ENCODE measurements around the gene C9orf153. TPM values are rescaled to one million over a fixed set of nuclear protein-coding genes. Genes with fewer than 3 reads are reported as not detected.
"Not testable (repeated sequence)": the region's sequence is repeated elsewhere in the genome, so short reads cannot be mapped to it uniquely, and the experiment has no call there.

Gene C9orf153
- total RNA-seq, 1 donor from 2014 or later, result 1.1 TPM

DNA sequence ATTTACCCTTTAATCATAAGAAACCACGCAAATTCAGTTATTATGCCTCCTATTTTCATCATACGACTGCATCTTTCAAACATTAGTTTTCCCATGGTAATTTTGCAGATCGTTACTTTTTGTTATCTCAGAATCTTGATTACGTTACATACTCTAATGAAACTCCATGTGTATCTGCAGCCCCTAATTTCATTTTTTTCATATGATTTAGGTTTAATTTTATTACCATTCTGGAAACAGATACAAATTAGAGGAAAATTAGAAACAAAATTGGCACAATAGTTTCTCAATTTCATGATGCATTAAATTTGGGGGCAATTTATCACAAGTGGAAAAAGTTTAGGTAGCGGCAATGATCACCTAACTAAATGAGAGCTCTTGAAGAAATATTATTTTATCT, 52.3 kb downstream of the C9orf153 start:
- Mint-ChIP-seq H3K4me1 (ENCODE audit: unreplicated experiment) (peaks cover 12% of the 10 kb centered on the region), H3K27me3 (no peaks in the 10 kb centered on the region), H3K4me3 (no peak overlapping the region), H3K27ac (no peak overlapping the region), H3K9me3 (no peaks in the 10 kb centered on the region), H3K36me3 (no peaks in the 10 kb centered on the region)
- no peak for TF ChIP-seq CTCF (conservative IDR thresholded peaks at IDR 0.05)
- DNase-seq (ENCODE audit: extremely low spot score, unreplicated experiment), result no peak

DNA sequence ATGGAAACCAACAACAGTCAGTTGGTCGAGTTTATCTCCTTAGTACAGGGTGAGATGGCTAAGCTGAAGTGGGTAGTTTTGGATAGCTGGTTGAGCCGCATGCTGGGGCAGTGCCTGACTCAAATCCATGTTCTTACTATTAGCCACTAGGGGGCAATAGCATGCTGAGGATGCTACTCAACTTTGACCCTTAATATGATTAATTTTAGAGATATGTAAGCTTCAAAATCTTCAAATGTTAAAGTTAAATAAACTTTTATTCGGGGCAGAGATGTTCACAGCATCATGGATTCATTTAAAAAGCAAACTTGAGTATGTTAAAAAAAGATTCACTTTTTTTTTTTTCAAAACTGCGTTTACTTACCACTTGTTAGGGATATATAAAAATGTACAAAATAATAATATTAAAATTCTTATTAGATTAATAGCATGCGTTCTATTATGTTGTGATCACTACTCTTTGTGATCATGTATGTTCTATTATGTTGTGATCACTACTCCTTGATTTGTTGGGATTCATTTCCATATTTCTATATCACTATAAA, 57.0 kb downstream of the C9orf153 start:
- no peaks in the 10 kb centered on the region for H3K9me3 Mint-ChIP-seq
- H3K27ac Mint-ChIP-seq, result peak overlapping the region; percentile 98
- TF ChIP-seq CTCF (conservative IDR thresholded peaks at IDR 0.05), result peak; percentile 93
- no peak overlapping the region for H3K4me3 Mint-ChIP-seq
- H3K27me3 Mint-ChIP-seq, result no peaks in the 10 kb centered on the region
- H3K4me1 Mint-ChIP-seq (ENCODE audit: unreplicated experiment), result peaks cover 16% of the 10 kb centered on the region
- no peak for DNase-seq (ENCODE audit: extremely low spot score, unreplicated experiment)
- H3K36me3 Mint-ChIP-seq, result no peaks in the 10 kb centered on the region

DNA sequence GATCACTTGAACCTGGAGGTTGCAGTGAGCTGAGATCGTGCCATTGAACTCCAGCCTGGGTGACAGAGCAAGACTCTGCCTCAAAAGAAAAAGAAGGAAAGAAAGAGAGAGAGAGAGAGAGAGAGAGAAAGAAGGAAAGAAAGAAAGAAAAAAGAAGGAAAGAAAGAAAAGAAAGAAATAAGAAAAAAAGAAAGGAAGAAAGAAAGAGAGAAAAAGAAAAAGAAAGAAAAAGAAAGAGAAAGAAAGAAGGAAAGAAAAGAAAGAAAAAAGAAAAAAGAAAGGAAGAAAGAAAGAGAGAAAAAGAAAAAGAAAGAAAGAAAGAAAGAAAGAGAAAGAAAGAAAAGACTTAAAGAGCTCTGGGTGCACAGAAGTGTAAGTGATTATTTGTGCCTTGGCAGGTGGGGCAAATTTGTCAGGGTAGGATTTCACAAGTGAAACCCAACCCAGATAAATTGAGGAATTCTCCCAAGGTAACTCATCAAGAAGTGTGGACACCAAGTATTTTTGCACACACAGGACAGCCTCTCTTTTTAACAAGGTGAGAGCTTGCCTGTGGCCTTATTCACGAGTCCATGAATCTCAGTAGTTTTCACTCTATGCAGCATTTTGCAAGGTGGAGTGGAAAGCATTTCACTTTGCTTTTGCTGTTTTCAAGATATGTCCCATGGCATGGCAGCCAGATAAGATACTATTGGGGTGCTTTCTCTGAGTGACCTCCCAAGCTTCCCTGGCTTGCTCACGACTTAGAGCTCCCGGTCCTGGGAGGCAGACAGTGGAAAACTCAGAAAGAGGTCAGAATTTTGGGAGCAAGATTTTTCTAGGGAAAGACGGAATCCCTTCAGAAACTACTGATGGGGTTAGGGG, 57.8 kb downstream of the C9orf153 start:
- DNase-seq (ENCODE audit: extremely low spot score, unreplicated experiment), result no peak
- no peaks in the 10 kb centered on the region for H3K36me3 Mint-ChIP-seq
- peaks cover 16% of the 10 kb centered on the region for H3K4me1 Mint-ChIP-seq (ENCODE audit: unreplicated experiment)
- H3K27ac Mint-ChIP-seq, result peak overlapping the region; percentile 71
- peak overlapping the region; percentile 18 for H3K4me3 Mint-ChIP-seq
- TF ChIP-seq CTCF (conservative IDR thresholded peaks at IDR 0.05), result no peak
- H3K27me3 Mint-ChIP-seq, result no peaks in the 10 kb centered on the region
- no peaks in the 10 kb centered on the region for H3K9me3 Mint-ChIP-seq

- TF ChIP-seq CTCF (conservative IDR thresholded peaks at IDR 0.05), result no peak
- DNase-seq (ENCODE audit: extremely low spot score, unreplicated experiment), result no peak
- Mint-ChIP-seq H3K27ac (peak overlapping the region; percentile 1), H3K9me3 (no peaks in the 10 kb centered on the region), H3K4me3 (no peak overlapping the region), H3K27me3 (no peaks in the 10 kb centered on the region), H3K36me3 (no peaks in the 10 kb centered on the region), H3K4me1 (ENCODE audit: unreplicated experiment) (peaks cover 16% of the 10 kb centered on the region)
Observed at GRCh38 chr9:86200599-86201162, 58.8 kb downstream of the C9orf153 start.

GRCh38 chr9:86193088-86193487, 66.4 kb downstream of the C9orf153 start:
- TF ChIP-seq CTCF (conservative IDR thresholded peaks at IDR 0.05), result no peak
- no peak for DNase-seq (ENCODE audit: extremely low spot score, unreplicated experiment)
- no peak overlapping the region for H3K27ac Mint-ChIP-seq
- H3K4me1 Mint-ChIP-seq (ENCODE audit: unreplicated experiment), result no peaks in the 10 kb centered on the region
- H3K4me3 Mint-ChIP-seq, result no peak overlapping the region
- peaks cover 3% of the 10 kb centered on the region for H3K36me3 Mint-ChIP-seq
- H3K27me3 Mint-ChIP-seq, result no peaks in the 10 kb centered on the region
- peaks cover 12% of the 10 kb centered on the region for H3K9me3 Mint-ChIP-seq

GRCh38 chr9:86190700-86191099, 68.8 kb downstream of the C9orf153 start:
- not testable (repeated sequence) for H3K27ac Mint-ChIP-seq; H3K36me3 Mint-ChIP-seq; H3K27me3 Mint-ChIP-seq; H3K4me1 Mint-ChIP-seq (ENCODE audit: unreplicated experiment); H3K4me3 Mint-ChIP-seq; DNase-seq (ENCODE audit: extremely low spot score, unreplicated experiment)
- H3K9me3 Mint-ChIP-seq, result peaks cover 12% of the 10 kb centered on the region
